Skin of body (tissue), 2 donors: ENCODE data around the gene TMEM202. TPM values are rescaled to one million over a fixed set of nuclear protein-coding genes. Genes with fewer than 3 reads are reported as not detected.
"Not testable (repeated sequence)": the region's sequence is repeated elsewhere in the genome, so short reads cannot be mapped to it uniquely, and the experiment has no call there.

Experiments used
- DNase-seq: peaks from one replicate; lab custom pipeline; 2025; lab: John Stamatoyannopoulos, UW
- total RNA-seq: library from RNA; depleted of rRNA; stranded (reverse); fragments of >200 nt; gene quantifications from one replicate; pipeline ENCODE4 v1.2.3, GENCODE V29; 2014

TMEM202 gene, protein sequence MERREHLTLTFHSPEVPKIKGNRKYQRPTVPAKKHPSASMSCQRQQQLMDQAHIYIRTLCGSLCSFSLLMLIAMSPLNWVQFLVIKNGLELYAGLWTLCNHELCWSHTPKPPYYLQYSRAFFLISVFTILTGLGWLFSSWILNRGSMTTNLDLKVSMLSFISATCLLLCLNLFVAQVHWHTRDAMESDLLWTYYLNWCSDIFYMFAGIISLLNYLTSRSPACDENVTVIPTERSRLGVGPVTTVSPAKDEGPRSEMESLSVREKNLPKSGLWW
- not detected for total RNA-seq

GRCh38 chr15:72397796-72398588, at the start of gene TMEM202:
TSS of gene TMEM202 (plus strand) at chr15:72398305. CDS start at chr15:72398327, 22 bp downstream.
- no peak for DNase-seq

DNA sequence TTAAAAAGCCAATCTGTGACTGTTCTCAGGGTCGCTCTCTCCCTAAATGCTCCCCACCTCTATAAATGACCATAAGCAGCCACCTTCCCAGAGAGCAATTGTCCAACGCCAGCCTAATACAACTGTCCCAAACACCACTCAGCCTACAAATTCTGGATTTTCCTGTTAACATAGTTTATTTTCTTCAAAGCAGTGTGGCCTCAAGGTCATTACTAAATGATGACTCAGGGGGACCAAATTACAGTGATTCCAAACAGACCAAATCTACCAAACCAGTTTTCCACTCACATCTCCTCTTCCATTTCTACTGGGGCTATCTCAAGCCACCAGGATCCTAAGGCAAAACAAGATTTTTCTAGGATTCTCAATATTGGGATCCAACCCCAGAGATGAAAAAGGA, 44.8 kb upstream of the TMEM202 start:
- DNase-seq: no peak

- DNase-seq: no peak
Measured at GRCh38 chr15:72354496-72354895, 43.6 kb upstream of the TMEM202 start.

GRCh38 chr15:72358121-72358520, 40.0 kb upstream of the TMEM202 start:
- no peak for DNase-seq

DNA sequence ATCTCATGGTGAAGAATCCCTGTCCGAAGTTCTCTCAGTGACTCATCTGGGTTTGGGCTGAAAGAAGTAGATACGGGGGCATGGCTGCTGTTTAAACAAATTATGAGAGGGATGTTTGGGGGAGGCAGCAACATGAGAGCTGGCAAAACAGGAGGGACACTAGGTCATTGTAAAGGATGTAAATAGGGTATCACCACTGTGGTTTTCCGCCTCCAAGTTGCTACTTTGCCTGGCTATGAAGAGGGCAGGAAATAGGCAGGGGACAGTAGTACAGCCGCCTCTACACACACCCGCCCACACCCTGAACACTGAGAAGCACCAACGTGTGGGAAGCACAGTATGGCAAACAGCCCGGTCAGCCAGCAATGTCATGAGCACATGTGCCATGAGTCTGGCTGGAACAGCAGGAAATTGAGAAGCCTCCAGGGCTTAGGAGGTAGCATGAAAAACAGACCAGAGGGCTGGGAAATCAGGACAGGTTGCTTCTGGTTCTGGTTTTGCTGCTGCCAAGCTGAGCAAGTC, 39.4 kb upstream of the TMEM202 start:
- DNase-seq: no peak

GRCh38 chr15:72361176-72361575, 36.9 kb upstream of the TMEM202 start:
- no peak for DNase-seq

DNA sequence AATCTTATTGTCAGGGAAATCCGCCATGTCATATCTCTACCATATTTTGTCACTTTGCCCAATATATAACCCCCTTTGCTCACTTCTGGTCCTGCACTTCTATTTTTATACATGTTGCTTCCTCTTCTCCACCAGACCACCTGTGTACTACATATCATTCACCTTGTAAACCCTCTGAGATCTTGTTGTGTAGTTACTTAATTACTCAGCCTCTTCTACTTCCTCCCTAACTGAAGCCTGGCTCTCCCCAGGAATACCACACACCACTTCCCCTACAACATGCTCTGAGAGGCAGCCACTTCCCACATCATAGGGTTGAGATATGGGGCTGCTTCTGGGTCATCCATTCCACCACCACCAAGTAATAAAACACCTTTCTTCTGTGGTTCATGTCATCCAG, 32.3 kb upstream of the TMEM202 start:
- DNase-seq: no peak

- DNase-seq: no peak
Measured at GRCh38 chr15:72368325-72368724, 29.8 kb upstream of the TMEM202 start.

DNA sequence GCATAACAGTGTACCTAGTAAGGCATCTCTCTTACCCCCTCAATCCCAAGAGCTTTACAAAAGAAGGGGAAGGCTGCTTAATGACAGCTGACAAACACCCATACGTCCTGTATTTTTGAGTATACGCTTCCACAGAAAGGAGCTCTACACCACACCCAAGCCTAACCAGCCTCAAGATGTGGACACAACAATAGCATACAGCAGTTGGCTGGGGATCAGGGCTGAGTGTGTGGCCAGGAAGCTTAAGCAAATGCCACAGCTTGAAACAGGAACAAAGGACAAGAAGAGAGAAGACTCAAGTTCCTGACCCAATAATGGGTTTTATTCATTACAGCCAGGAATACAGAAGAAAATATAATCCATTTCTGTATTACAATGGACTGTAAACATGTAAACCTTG, 29.2 kb upstream of the TMEM202 start:
- no peak for DNase-seq

DNA sequence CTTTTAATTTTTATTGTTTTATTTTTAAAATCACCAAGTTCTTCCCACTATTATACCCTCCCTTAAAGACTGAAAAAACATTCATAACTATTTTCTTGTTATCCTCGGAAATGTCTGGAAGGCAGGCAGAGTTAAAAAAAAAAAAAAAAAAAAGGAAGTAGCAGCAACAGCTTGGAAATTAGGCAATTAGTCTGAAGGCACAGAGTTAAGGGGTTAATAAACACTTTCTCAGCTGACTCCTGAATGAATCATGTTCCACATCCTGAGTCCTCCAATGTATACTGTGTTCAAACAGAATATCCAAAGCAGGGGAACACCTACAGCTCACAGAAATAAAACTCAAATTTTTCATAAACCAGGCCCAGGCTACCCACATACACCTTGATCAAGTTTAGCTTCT, 28.1 kb upstream of the TMEM202 start:
- DNase-seq: no peak

- DNase-seq: no peak
Measured at GRCh38 chr15:72372361-72372760, 25.7 kb upstream of the TMEM202 start.

- DNase-seq: no peak
Measured at GRCh38 chr15:72375501-72375845, 22.6 kb upstream of the TMEM202 start.

DNA sequence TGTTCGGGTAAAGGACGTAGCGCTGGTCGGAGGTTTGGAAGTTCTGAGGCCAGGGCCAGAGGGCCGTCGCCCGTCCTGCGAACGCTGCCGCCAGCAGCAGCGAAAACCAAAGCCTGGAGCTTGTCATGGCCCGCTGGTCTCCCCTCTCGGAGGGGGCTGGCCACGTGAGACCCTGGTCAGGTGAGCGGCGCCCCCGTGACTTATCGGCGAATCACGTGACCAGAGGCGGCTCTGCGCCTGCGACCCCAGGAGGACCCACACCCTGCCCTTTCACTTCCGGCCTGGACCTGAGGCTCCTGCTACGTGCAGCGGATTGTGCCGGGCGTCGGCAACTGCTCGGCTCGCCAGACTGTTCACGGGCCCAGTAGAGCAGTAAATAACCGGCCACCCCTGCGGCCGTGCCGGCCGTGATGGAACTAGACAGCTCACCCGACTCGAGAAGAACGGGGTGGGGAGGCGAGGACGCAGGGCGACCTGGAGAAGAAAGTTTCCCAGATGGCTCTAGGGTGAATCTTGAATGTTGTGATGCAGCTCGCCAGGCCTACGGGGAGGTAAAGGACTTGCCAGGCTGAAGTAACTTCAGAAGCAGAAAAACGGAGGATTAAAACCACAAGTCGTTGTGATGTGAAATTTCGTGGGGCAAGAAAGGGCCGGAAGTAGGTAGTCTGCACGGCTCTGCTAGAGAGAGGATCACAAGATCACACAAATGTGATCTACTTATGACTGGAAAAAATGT, 22.1 kb upstream of the TMEM202 start, which contains the start of gene HEXA:
HEXA (minus strand) TSS at position 169 of the 736 bp plus-strand sequence; CDS start at position 127, 42 bp downstream.
- DNase-seq: peak; percentile 87

DNA sequence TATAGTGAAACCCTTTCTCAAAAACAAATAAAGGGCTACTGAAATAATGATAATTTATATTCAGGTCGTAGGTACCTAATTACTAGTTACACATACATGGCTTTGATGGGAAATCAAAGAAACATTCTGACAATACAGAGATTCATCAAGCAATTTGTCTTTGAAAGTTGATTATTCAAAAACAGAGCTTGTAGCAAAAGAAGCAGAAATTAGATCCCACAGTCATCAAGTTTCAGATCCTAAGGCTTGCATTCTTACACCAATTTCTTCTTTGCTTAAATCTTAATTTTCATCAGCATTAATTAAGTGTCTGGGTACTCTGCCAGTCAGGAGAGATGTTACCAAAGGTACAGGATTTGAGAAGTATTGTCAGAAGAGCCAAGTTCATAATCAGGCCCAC, 20.8 kb upstream of the TMEM202 start:
- DNase-seq: no peak

GRCh38 chr15:72379106-72379505, 19.0 kb upstream of the TMEM202 start:
- DNase-seq: not testable (repeated sequence)

- DNase-seq: no peak
Measured at GRCh38 chr15:72379856-72380430, 18.2 kb upstream of the TMEM202 start.

DNA sequence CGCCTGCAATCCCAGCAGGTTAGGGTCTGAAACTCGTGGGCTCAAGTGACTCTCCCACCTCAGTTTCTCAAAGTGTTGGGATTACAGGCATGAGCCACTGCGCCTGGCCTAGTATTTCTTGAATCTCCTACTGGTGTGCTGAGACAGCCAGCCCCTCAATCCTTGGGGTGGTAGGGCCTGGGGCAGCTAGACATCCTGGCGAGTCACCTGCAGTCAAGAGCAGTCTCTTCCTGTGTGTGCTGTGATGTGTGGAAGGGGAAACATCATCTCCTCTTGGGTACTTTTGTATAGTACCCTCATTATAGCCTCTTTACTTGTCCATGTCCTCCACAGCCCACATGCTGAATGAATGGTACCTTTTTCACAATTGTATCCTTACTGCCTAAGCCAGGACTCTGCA, 17.4 kb upstream of the TMEM202 start:
- no peak for DNase-seq

DNA sequence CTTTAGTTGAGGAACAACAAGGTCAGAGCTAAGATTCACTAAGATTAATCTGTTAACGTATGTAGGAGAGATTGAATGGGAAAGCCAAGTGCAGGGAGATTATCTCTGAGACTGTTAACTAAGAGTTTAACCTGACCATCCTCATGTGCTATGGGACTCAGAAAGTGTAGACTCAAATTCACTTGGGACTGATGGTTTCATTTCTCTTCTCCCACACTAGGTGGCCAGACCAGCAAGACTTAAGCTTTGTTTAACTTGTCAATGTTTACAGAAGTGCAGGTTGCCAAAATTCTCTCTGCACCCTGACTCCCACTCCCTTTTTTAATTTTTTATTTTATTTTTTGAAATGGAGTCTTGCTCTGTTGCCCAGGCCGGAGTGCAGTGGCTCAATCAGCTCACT, 16.0 kb upstream of the TMEM202 start:
- no peak for DNase-seq

DNA sequence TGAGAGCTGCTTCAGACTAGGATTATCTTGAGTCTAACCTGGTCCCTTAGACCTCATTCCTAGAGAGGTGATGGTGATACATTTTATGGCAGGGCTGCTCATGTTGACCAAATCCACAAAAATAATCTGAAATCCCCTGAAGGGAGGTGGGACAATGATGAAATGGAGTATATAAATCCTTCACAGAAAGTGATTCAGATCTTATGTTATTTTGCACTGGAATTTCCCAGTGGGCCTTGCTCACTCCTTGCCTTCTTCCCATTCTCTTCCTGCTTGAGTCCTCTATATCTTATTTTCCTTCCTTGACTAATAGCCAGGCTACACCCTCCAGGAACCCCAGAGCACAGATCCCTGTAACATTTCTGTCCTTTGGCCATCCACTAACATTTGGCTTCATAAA, 10.4 kb upstream of the TMEM202 start:
- no peak for DNase-seq

DNA sequence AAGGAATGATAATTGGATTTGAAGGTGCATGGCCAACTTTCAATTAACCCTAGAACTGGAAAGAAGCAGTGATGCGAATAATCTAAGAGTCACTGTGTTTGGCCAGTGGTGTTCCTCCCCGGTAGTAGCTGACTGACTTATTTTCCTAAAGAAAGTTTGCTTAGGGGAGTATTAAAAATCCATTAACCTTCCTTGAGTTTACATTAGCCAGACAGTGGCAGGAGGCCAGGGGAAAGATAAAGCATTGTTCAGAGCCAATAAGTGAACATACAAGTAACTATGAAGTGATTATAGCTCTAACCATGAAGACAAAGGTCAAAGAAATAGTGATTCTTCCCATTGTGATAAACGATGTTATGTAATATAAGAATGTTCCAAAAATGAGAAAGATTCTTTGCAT, 8.9 kb upstream of the TMEM202 start:
- DNase-seq: no peak

DNA sequence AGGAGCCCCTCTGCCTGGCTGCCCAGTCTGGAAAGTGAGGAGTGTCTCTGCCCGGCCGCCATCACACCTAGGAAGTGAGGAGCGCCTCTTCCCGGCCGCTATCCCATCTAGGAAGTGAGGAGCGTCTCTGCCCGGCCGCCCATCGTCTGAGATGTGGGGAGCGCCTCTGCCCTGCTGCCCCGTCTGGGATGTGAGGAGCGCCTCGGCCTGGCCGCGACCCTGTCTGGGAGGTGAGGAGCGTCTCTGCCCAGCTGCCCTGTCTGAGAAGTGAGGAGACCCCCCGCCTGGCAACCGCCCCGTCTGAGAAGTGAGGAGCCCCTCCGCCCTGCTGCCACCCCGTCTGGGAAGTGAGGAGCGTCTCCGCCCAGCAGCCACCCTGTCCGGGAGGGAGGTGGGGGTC, 1.8 kb upstream of the TMEM202 start:
- DNase-seq: not testable (repeated sequence)

DNA sequence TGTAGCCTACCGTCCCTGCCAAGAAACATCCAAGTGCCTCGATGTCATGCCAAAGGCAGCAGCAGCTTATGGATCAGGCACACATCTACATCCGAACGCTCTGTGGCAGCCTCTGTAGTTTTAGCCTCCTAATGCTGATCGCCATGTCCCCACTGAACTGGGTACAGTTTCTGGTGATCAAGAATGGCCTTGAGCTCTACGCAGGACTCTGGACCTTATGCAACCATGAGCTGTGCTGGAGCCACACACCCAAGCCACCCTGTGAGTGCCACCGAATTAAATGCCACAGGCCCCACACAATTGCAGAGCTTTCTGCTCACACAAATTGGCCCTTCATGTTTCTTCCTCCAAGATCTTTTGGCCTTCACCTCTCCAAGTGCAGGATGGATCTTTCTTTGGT, 543 bp downstream of the TMEM202 start:
- no peak for DNase-seq
